Upper lobe of right lung (tissue), 1 donor: ENCODE data around the gene ESR1. TPM values are rescaled to one million over a fixed set of nuclear protein-coding genes. Genes with fewer than 3 reads are reported as not detected.
A peak's percentile ranks its signal among the peaks of the same experiment; 100 is the strongest.

Source experiments
- ATAC-seq: fragments of 200-7000 bp; cut with Tn5 transposase; one replicate; pipeline ENCODE4 v1.9.1; 2020; ENCODE audit warnings: mild to moderate bottlenecking, moderate library complexity
- DNase-seq: peaks from one replicate; pipeline ENCODE4 v3.0.0-alpha.2; 2020
- H3K27ac ChIP-seq: fragments of 200-600 bp; one replicate; pipeline ENCODE4 v1.8.0; 2022
- H3K27me3 ChIP-seq: fragments of 200-600 bp; one replicate; pipeline ENCODE4 v1.8.0; 2022; ENCODE audit warnings: mild to moderate bottlenecking
- H3K36me3 ChIP-seq: fragments of 200-600 bp; one replicate; pipeline ENCODE4 v1.8.0; 2022
- H3K4me1 ChIP-seq: fragments of 200-600 bp; one replicate; pipeline ENCODE4 v1.8.0; 2022
- H3K4me3 ChIP-seq: fragments of 200-600 bp; one replicate; pipeline ENCODE4 v1.8.0; 2022; ENCODE audit warnings: mild to moderate bottlenecking
- H3K9me3 ChIP-seq: fragments of 200-600 bp; one replicate; pipeline ENCODE4 v1.8.0; 2022
- CTCF ChIP-seq: fragments of 200-600 bp; IDR thresholded peaks from one replicate; pipeline ENCODE4 v1.8.0; 2022; ENCODE audit warnings: antibody characterized with exemption
- intact Hi-C: fragments of 100-400 bp; cut with DNase I; formaldehyde crosslinking; loops from one replicate; pipeline ENCODE4 v1.11.0; 2022
- total RNA-seq: library from RNA; stranded (reverse); fragmentation: NEBNext Ultra II Directional; extraction: Animal tissue kit (Norgen Biotek cat#: 25700); gene quantifications from one replicate; pipeline ENCODE4 v1.2.1, GENCODE V29; 2021
- donor health status: DM: no; HTN: yes; CAD: no; lungs with severe emphysema.

ESR1 gene
- total RNA-seq, 1 donor from 2014 or later = 5.7 TPM

GRCh38 chr6:151948002-151948743, 140.7 kb downstream of the ESR1 start:
- Histone ChIP-seq H3K9me3 (no peaks in the 10 kb centered on the region), H3K36me3 (no peaks in the 10 kb centered on the region), H3K4me1 (no peaks in the 10 kb centered on the region), H3K27ac (no peak overlapping the region), H3K4me3 (no peak overlapping the region), H3K27me3 (no peaks in the 10 kb centered on the region)
- peak; percentile 83 for ATAC-seq
- intact Hi-C loops = no loop called here
- no peak for DNase-seq
- TF ChIP-seq CTCF = no peak

- ATAC-seq (peak; percentile 28), DNase-seq (no peak)
- Histone ChIP-seq H3K36me3 (no peaks in the 10 kb centered on the region), H3K4me3 (no peak overlapping the region), H3K27me3 (no peaks in the 10 kb centered on the region), H3K27ac (no peak overlapping the region), H3K4me1 (no peaks in the 10 kb centered on the region), H3K9me3 (no peaks in the 10 kb centered on the region)
- intact Hi-C loops = no loop called here
- no peak for TF ChIP-seq CTCF
These were observed 150.8 kb downstream of the ESR1 start for GRCh38 chr6:151958332-151958731.

GRCh38 chr6:151959086-151959485, 151.6 kb downstream of the ESR1 start:
- no peaks in the 10 kb centered on the region for H3K27me3 ChIP-seq
- DNase-seq (no peak), ATAC-seq (no peak)
- no peak for TF ChIP-seq CTCF
- no peaks in the 10 kb centered on the region for H3K9me3 ChIP-seq
- no peaks in the 10 kb centered on the region for H3K4me1 ChIP-seq
- H3K4me3 ChIP-seq = no peak overlapping the region
- intact Hi-C loops = no loop called here
- no peaks in the 10 kb centered on the region for H3K36me3 ChIP-seq
- H3K27ac ChIP-seq = no peak overlapping the region

GRCh38 chr6:151961809-151962208, 154.3 kb downstream of the ESR1 start:
- ATAC-seq (no peak), DNase-seq (no peak)
- H3K27me3 ChIP-seq = no peaks in the 10 kb centered on the region
- no peak for TF ChIP-seq CTCF
- no peaks in the 10 kb centered on the region for H3K4me1 ChIP-seq
- H3K36me3 ChIP-seq = no peaks in the 10 kb centered on the region
- H3K9me3 ChIP-seq = no peaks in the 10 kb centered on the region
- intact Hi-C loops = no loop called here
- H3K4me3 ChIP-seq = no peak overlapping the region
- H3K27ac ChIP-seq = no peak overlapping the region

GRCh38 chr6:151962246-151962846, 154.9 kb downstream of the ESR1 start:
- H3K4me3 ChIP-seq = no peak overlapping the region
- no peaks in the 10 kb centered on the region for H3K4me1 ChIP-seq
- H3K27me3 ChIP-seq = no peaks in the 10 kb centered on the region
- H3K36me3 ChIP-seq = no peaks in the 10 kb centered on the region
- intact Hi-C loops = no loop called here
- H3K9me3 ChIP-seq = no peaks in the 10 kb centered on the region
- no peak for TF ChIP-seq CTCF
- H3K27ac ChIP-seq = no peak overlapping the region
- DNase-seq (no peak), ATAC-seq (no peak)
